ENCODE data around the gene POF1B. TPM values are rescaled to one million over a fixed set of nuclear protein-coding genes. Genes with fewer than 3 reads are reported as not detected.
"Not testable (repeated sequence)": the region's sequence is repeated elsewhere in the genome, so short reads cannot be mapped to it uniquely, and the experiment has no call there.

Gene POF1B
- total and polyA plus RNA-seq, 7 donors = 0.66 to 69.4 (median 12.0) TPM; not detected in 1

DNA sequence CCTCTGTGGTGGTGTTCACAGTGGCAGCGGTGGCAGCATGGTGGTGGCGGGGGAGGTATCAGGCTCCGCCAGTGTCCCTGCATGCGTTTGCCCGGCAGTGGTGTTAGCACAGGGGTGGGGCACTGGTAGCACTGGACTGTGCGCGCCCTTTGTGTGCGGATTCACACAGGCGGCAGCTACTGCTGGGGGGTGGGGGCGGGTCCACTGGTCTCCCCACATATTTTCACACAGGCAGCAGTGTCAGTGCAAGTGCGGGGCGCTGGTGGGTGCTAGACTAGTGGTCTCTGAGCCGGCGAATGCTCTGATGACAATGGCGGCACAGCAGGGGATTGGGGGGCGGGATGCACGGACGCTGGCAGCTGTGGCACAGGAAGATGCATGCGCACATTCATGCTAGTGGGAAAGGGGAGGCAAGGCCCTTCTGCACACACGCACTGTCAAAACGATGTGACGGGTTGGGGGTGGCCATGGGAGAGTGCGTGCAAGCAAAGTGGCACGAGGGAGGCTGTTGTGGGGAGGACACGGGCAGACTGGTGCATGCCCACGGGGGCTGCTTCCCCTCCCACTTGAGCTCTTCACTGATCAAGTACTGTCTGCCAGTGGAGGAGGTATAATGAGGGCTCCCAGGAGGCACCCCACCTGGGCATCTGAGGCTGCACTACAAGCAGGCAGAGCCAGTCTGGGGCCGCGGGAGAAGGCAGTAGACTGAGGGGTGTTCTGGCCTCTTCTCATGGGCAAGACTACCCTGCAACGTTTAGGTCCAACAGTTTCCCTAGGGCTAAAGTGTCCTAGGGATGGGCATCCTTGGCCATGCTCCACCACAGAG lies 53.0 kb downstream of the POF1B start:
- Histone ChIP-seq H3K4me1 (no peaks in the 10 kb centered on the region), H3K27me3 (no peaks in the 10 kb centered on the region), H3K9me3 (no peaks in the 10 kb centered on the region), H3K4me3 (no peak overlapping the region), H3K27ac (no peak overlapping the region), H3K36me3 (no peaks in the 10 kb centered on the region)
- intact Hi-C loops (cut with DNase I) = no loop called here
- peak; percentile 50 for DNase-seq
- TF ChIP-seq POLR2A (IDR thresholded peaks at IDR 0.05) = no peak
- TF ChIP-seq, protein P1, sequence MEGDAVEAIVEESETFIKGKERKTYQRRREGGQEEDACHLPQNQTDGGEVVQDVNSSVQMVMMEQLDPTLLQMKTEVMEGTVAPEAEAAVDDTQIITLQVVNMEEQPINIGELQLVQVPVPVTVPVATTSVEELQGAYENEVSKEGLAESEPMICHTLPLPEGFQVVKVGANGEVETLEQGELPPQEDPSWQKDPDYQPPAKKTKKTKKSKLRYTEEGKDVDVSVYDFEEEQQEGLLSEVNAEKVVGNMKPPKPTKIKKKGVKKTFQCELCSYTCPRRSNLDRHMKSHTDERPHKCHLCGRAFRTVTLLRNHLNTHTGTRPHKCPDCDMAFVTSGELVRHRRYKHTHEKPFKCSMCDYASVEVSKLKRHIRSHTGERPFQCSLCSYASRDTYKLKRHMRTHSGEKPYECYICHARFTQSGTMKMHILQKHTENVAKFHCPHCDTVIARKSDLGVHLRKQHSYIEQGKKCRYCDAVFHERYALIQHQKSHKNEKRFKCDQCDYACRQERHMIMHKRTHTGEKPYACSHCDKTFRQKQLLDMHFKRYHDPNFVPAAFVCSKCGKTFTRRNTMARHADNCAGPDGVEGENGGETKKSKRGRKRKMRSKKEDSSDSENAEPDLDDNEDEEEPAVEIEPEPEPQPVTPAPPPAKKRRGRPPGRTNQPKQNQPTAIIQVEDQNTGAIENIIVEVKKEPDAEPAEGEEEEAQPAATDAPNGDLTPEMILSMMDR (IDR thresholded peaks at IDR 0.05) = no peak
- no peak for TF ChIP-seq POLR2AphosphoS5 (IDR thresholded peaks at IDR 0.05)
- 95 to 96% methylated on average over 29 of the region's 29 CpGs for WGBS, 2 donors

DNA sequence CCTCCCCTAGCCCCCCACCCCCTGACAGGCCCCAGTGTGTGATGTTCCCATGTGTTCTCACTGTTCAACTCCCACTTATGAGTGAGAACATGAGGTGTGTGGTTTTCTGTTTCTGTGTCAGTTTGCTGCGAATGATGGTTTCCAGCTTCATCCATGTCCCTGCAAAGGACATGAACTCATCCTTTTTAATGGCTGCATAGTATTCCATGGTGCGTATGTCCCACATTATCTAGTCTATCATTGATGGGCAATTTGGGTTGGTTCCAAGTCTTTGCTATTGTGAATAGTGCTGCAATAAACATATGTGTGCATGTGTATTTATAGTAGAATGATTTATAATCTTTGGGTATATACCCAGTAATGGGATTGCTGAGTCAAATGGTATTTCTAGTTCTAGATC lies 68.1 kb downstream of the POF1B start:
- H3K4me1 ChIP-seq; intact Hi-C loops (cut with DNase I); H3K9me3 ChIP-seq; DNase-seq; H3K27ac ChIP-seq; H3K36me3 ChIP-seq; H3K4me3 ChIP-seq; H3K27me3 ChIP-seq: not testable (repeated sequence)
- WGBS, 2 donors = 95 to 96% methylated on average over 2 of the region's 2 CpGs

DNA sequence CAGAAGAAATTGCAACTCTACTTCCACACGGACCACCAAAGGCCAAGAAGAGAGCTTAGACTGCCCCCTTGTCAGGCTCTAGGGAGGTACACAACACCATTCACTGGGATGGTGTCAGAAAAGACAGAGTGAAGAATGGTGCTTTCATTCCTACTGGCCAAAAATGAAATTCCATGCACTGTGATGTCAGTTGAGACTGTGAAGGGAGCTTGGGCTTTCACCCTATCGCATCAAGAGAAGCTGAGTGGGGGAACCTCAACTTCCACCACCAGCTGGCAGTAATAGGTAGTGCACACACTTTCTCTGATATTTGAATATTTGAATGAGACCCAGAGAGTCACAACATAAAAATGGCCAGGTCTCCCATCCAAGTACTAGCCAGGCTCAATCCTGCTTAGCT lies 69.7 kb downstream of the POF1B start:
- TF ChIP-seq POLR2AphosphoS5 (IDR thresholded peaks at IDR 0.05) (no peak), EP300 (IDR thresholded peaks at IDR 0.05) (no peak), POLR2A (IDR thresholded peaks at IDR 0.05) (no peak)
- TF ChIP-seq, protein P1 (IDR thresholded peaks at IDR 0.05) = no peak
- H3K27ac ChIP-seq = no peak overlapping the region
- H3K4me3 ChIP-seq = no peak overlapping the region
- no peaks in the 10 kb centered on the region for H3K9me3 ChIP-seq
- no peaks in the 10 kb centered on the region for H3K36me3 ChIP-seq
- WGBS, 2 donors = 92 to 93% methylated on average over 2 of the region's 2 CpGs
- intact Hi-C loops (cut with DNase I) = no loop called here
- DNase-seq = no peak
- H3K27me3 ChIP-seq = no peaks in the 10 kb centered on the region
- H3K4me1 ChIP-seq = no peaks in the 10 kb centered on the region

DNA sequence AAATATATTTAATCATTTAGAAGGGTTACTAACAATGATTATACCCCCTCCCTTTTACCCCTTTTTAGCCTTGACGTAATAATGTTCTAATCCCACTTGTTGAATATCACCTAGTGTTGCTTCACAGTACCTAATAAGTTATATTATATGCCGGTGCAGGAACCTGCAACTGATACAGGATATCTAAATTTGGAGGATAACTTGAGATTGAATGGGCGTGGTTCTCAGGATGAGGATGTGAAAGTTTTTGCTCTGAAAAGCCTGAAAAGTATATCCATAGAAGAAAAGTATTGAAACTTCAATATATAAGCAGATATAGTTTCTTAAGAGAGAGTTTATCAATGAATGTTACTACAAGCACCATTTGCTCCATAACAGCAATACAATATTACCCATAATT lies 75.9 kb downstream of the POF1B start:
- TF ChIP-seq, protein P1 (IDR thresholded peaks at IDR 0.05) = no peak
- no peak for TF ChIP-seq POLR2AphosphoS5 (IDR thresholded peaks at IDR 0.05)
- no peak for TF ChIP-seq POLR2A (IDR thresholded peaks at IDR 0.05)
- no peak for TF ChIP-seq EP300 (IDR thresholded peaks at IDR 0.05)
- no peak for DNase-seq
- Histone ChIP-seq H3K4me1 (no peaks in the 10 kb centered on the region), H3K27me3 (no peaks in the 10 kb centered on the region), H3K27ac (no peak overlapping the region), H3K4me3 (no peak overlapping the region), H3K36me3 (no peaks in the 10 kb centered on the region), H3K9me3 (no peaks in the 10 kb centered on the region)
- intact Hi-C loops (cut with DNase I) = no loop called here
- 86 to 93% methylated on average over 3 of the region's 3 CpGs for WGBS, 2 donors

DNA sequence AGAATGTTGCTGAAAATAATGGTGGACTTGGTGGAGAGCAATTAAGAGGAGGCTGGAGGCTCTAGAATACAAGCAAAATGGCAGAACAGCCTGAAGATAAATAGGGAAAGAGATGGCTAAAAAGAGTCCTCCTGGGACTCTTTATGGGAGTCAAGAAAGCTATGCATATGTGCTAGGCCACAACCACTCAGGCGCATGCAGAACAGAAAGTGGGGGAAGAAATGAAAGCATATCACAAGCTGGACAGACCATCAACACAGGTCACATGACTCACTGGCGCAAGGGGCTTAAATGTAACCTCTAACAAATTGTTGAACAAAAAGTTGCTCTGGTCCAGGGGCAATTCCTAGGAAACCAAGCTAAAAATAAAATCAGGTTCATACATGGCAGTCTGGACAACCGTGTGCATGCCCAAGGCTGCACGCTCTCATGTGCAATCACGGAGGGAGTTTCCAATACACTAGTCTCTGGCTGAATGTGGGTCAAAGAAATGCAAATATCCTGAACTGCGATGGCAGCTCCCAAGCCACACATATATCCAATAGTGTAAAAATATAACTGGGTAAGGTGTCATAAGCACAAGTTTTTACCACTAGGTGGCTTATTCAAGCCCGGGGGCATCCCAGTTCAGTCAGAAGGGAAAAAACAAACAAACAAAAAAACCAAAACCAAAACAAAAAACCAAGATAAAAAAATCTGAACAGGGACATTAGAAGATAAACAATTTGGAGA lies 90.3 kb downstream of the POF1B start:
- intact Hi-C loops (cut with DNase I) = no loop called here

DNA sequence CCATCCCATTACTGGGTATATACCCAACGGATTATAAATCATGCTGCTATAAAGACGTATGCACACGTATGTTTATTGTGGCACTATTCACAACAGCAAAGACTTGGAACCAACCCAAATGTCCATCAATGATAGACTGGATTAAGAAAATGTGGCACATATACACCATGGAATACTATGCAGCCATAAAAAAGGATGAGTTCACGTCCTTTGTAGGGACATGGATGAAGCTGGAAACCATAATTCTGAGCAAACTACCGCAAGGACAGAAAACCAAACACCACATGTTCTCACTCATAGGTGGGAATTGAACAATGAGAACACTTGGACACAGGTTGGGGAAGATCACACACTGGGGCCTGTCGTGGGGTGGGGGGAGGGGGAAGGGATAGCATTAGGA lies 94.2 kb downstream of the POF1B start:
- H3K4me3 ChIP-seq; H3K36me3 ChIP-seq; DNase-seq; H3K27ac ChIP-seq; intact Hi-C loops (cut with DNase I); H3K27me3 ChIP-seq; H3K9me3 ChIP-seq; H3K4me1 ChIP-seq: not testable (repeated sequence)
- WGBS, 2 donors = 78 to 90% methylated on average over 6 of the region's 6 CpGs

More for the DNA sequence above, 90.3 kb downstream of the POF1B start:
- TF ChIP-seq EP300 (IDR thresholded peaks at IDR 0.05) = no peak
- no peak for DNase-seq
- H3K27ac ChIP-seq = no peak overlapping the region
- H3K4me1 ChIP-seq = no peaks in the 10 kb centered on the region
- WGBS, 2 donors = 93% methylated on average over 7 of the region's 7 CpGs
- no peaks in the 10 kb centered on the region for H3K36me3 ChIP-seq
- H3K4me3 ChIP-seq = no peak overlapping the region
- H3K9me3 ChIP-seq = no peaks in the 10 kb centered on the region
- no peaks in the 10 kb centered on the region for H3K27me3 ChIP-seq

Measured in sigmoid colon (tissue), 7 donors.